Hepatocyte (in vitro differentiated cells): ENCODE measurements around the gene ATP5F1B.

Source experiments
- EZH2 ChIP-seq: fragments of 200-600 bp; sonication (generic); IDR thresholded peaks from 2 replicates; pipeline ENCODE4 v1.6.1; 2016; ENCODE audit warnings: antibody characterized with exemption, mild to moderate bottlenecking, borderline replicate concordance
- EZH2phosphoT487 ChIP-seq: fragments of 200-600 bp; sonication (generic); IDR thresholded peaks from one replicate; pipeline ENCODE4 v1.6.1; 2018; ENCODE audit warnings: antibody characterized with exemption, mild to moderate bottlenecking, low read depth, moderate library complexity; ENCODE audit not compliant: unreplicated experiment, severe bottlenecking
- TF ChIP-seq, protein P1 (sequence below): fragments of 200-600 bp; sonication (generic); IDR thresholded peaks from 2 replicates; pipeline ENCODE4 v1.5.1; 2016; ENCODE audit warnings: antibody characterized with exemption, mild to moderate bottlenecking; ENCODE audit not compliant: poor library complexity

DNA sequence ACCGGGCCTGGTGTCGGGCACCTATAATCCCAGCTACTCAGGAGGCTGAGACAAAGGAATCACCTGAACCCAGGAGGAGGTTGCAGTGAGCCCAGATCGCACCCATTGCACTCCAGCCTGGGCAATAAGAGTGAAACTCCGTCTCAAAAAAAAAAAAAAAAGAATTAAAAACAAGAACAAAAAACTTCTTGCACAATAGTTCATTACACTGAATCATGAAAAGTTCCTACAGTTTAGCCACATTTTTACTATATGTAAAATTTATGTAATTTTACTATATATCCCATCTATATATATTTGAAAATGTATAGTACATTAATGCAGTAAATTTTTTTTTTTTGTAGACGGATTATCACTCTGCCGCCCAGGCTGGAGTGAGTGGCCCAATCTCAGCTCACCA lies 4.6 kb downstream of the ATP5F1B start:
- TF ChIP-seq, protein P1, sequence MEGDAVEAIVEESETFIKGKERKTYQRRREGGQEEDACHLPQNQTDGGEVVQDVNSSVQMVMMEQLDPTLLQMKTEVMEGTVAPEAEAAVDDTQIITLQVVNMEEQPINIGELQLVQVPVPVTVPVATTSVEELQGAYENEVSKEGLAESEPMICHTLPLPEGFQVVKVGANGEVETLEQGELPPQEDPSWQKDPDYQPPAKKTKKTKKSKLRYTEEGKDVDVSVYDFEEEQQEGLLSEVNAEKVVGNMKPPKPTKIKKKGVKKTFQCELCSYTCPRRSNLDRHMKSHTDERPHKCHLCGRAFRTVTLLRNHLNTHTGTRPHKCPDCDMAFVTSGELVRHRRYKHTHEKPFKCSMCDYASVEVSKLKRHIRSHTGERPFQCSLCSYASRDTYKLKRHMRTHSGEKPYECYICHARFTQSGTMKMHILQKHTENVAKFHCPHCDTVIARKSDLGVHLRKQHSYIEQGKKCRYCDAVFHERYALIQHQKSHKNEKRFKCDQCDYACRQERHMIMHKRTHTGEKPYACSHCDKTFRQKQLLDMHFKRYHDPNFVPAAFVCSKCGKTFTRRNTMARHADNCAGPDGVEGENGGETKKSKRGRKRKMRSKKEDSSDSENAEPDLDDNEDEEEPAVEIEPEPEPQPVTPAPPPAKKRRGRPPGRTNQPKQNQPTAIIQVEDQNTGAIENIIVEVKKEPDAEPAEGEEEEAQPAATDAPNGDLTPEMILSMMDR, result no peak
- no peak for TF ChIP-seq EZH2phosphoT487
- TF ChIP-seq EZH2, result no peak
